MM.1S (cell line): ENCODE data around the gene OSBPL5.

Experiments used
- CTCF ChIP-seq: fragments of 300-600 bp; sonication (generic); IDR thresholded peaks from 2 replicates; pipeline ENCODE4 v1.5.1; 2016; ENCODE audit warnings: antibody characterized with exemption, low read length, mixed read lengths
- EZH2 ChIP-seq: fragments of 300-600 bp; sonication (generic); optimal IDR thresholded peaks from 2 replicates; pipeline ENCODE3; 2017; ENCODE audit warnings: low read depth, mild to moderate bottlenecking, antibody characterized with exemption, low read length, mixed read lengths
- EZH2phosphoT487 ChIP-seq: fragments of 300-600 bp; sonication (generic); IDR thresholded peaks from 2 replicates; pipeline ENCODE4 v1.6.1; 2018; ENCODE audit warnings: antibody characterized with exemption, low read length

GRCh38 chr11:3130269-3131071, 34.6 kb downstream of the OSBPL5 start:
- TF ChIP-seq CTCF (no peak), EZH2 (no peak), EZH2phosphoT487 (no peak)
